Naive thymus-derived CD4-positive, alpha-beta T cell (primary cell): ENCODE measurements around the gene MS4A1. TPM values are rescaled to one million over a fixed set of nuclear protein-coding genes. Genes with fewer than 3 reads are reported as not detected.

Source experiments
- ATAC-seq: fragments of 150-1000 bp; cut with Tn5 transposase; 2 replicates; pipeline ENCODE4 v1.10.0; 2021; ENCODE audit warnings: mild to moderate bottlenecking, moderate library complexity
- CTCF ChIA-PET: fragments of 350-600 bp; sonication (Branson Sonifier 250); formaldehyde crosslinking; loops from one replicate; lab custom pipeline; 2021; ENCODE audit warnings: antibody characterized with exemption; lab: Charles Lee
- POLR2A ChIA-PET: fragments of 350-600 bp; sonication (Branson Sonifier 250); formaldehyde crosslinking; loops from one replicate; lab custom pipeline; 2021; ENCODE audit warnings: antibody characterized with exemption, inconsistent platforms; lab: Charles Lee
- DNase-seq, 9 donors: peaks; one replicate each; pipeline versions ENCODE4 v3.0.0 to v3.0.0-alpha.2; 2020 to 2022; ENCODE audit warnings: mixed read lengths in 1 of 9
- H3K27ac ChIP-seq: one replicate; pipeline ENCODE4 v1.7.0; 2013; ENCODE audit warnings: mild to moderate bottlenecking, low read depth, low read length, moderate library complexity
- H3K27me3 ChIP-seq, 2 donors: one replicate each; pipeline ENCODE4 v1.7.0; 2013; ENCODE audit warnings: low read length in 2 of 2, mild to moderate bottlenecking in 2 of 2, moderate library complexity in 2 of 2; ENCODE audit not compliant: control insufficient read depth in 2 of 2, insufficient read depth in 2 of 2
- H3K36me3 ChIP-seq, 3 experiments: 1 replicate in 2 of 3; 2 replicates in 1 of 3; pipeline ENCODE4 v1.7.0; 2013; ENCODE audit warnings: low read length in 3 of 3, mild to moderate bottlenecking in 3 of 3, moderate library complexity in 1 of 3; ENCODE audit not compliant: insufficient read depth in 3 of 3, control insufficient read depth in 2 of 3
- H3K4me1 ChIP-seq, 2 donors: one replicate each; pipeline ENCODE4 v1.7.0; 2013; ENCODE audit warnings: low read length in 2 of 2, mild to moderate bottlenecking in 2 of 2, moderate library complexity in 1 of 2; ENCODE audit not compliant: control insufficient read depth in 2 of 2, insufficient read depth in 2 of 2
- H3K4me3 ChIP-seq: 2 replicates; pipeline ENCODE4 v1.7.0; 2013; ENCODE audit warnings: mild to moderate bottlenecking, low read length
- H3K9me3 ChIP-seq, 3 experiments: 1 replicate in 2 of 3; 2 replicates in 1 of 3; pipeline ENCODE4 v1.7.0; 2013; ENCODE audit warnings: low read length in 3 of 3; ENCODE audit not compliant: control insufficient read depth in 2 of 3
- H3K27ac Mint-ChIP-seq, 9 donors: one replicate each; pipeline ENCODE4 v1.8.0; 2020 to 2022; ENCODE audit warnings: mixed read lengths in 9 of 9, mild to moderate bottlenecking in 8 of 9, moderate library complexity in 5 of 9, inconsistent platforms in 2 of 9
- H3K27me3 Mint-ChIP-seq, 5 donors: one replicate each; pipeline ENCODE4 v1.8.0; 2021 to 2022; ENCODE audit warnings: mixed read lengths in 5 of 5, mild to moderate bottlenecking in 1 of 5
- H3K36me3 Mint-ChIP-seq, 5 donors: one replicate each; pipeline ENCODE4 v1.8.0; 2020 to 2022; ENCODE audit warnings: mixed read lengths in 5 of 5, mild to moderate bottlenecking in 3 of 5, inconsistent platforms in 1 of 5
- H3K4me1 Mint-ChIP-seq, 7 donors: one replicate each; pipeline ENCODE4 v1.8.0; 2020 to 2022; ENCODE audit warnings: mixed read lengths in 7 of 7, mild to moderate bottlenecking in 3 of 7, inconsistent platforms in 1 of 7
- H3K4me3 Mint-ChIP-seq, 10 donors: one replicate each; pipeline ENCODE4 v1.8.0; 2020 to 2022; ENCODE audit warnings: mild to moderate bottlenecking in 10 of 10, mixed read lengths in 10 of 10, moderate library complexity in 6 of 10, inconsistent platforms in 2 of 10
- H3K9me3 Mint-ChIP-seq, 11 donors: one replicate each; pipeline ENCODE4 v1.8.0; 2020 to 2022; ENCODE audit warnings: mixed read lengths in 11 of 11, mild to moderate bottlenecking in 4 of 11, inconsistent platforms in 1 of 11, moderate library complexity in 1 of 11
- intact Hi-C, 2 donors: fragments of 100-400 bp; cut with micrococcal nuclease; formaldehyde crosslinking; loops; one replicate each; pipeline ENCODE4 v1.15.1; 2023
- polyA plus RNA-seq, 2 donors: library from polyadenylated mRNA; unstranded; fragments of 300-500 nt; fragmentation: Illumina TruSeq; gene quantifications; one replicate each; pipeline ENCODE4 v1.2.3, GENCODE V29; 2021
- total RNA-seq, 6 experiments: library from RNA in 5 of 6; stranded (reverse) in 5 of 6; gene quantifications; 1 replicate in 5 of 6; 2 replicates in 1 of 6; pipeline ENCODE4 v1.2.3 and lab custom pipeline; 2021 to 2026

Gene MS4A1
- total RNA-seq: 10 to 100 TPM in 1 of 5 experiments, 1 to 10 TPM in 3, not detected in 1; 1.4 to 22.1 (median 1.6) TPM
- 1 to 10 TPM in 1 of 2 donors, under 1 TPM in 1; 0.92 to 1.2 TPM for polyA plus RNA-seq
- total RNA-seq (lab: John Stamatoyannopoulos, UW): not detected

DNA sequence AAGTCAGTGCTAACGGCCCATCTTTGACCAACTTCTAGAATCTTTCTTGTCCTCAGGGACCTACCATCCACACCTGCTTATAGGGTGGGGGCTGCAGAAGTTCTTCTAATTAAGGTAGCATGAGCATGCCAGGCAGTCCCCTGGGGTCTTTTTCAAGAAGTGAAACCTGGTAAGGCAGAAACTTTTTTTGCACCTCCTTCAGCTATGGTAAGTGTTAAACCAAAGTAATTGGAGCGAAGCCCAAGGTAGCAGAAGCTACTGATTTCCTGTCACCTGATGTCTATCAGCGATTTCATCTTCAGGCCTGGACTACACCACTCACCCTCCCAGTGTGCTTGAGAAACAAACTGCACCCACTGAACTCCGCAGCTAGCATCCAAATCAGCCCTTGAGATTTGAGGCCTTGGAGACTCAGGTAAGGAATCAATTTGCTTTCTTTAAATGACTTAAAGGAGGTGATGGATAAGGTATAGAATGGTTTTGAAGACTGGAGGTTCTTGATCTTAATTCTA, at the start of gene MS4A1:
MS4A1 (plus strand) TSS at position 317 of the 512 bp plus-strand sequence. CDS start 6,528 bp downstream, outside the sequence.
- POLR2A ChIA-PET: no interaction called here
- no peaks in the 10 kb centered on the region for H3K27me3 ChIP-seq
- H3K36me3 ChIP-seq: no peaks in the 10 kb centered on the region
- peaks cover 0 to 5% (median 0%) of the 10 kb centered on the region in 7 donors for H3K4me1 Mint-ChIP-seq
- no peak within 1 kb of the TSS for H3K27ac ChIP-seq
- CTCF ChIA-PET: no interaction called here
- H3K4me3 Mint-ChIP-seq: no peak within 1 kb of the TSS
- H3K36me3 Mint-ChIP-seq: no peaks in the 10 kb centered on the region
- H3K4me1 ChIP-seq: peaks cover 0 to 10% of the 10 kb centered on the region in 2 donors
- no peaks in the 10 kb centered on the region for H3K9me3 ChIP-seq
- no peak within 1 kb of the TSS for H3K27ac Mint-ChIP-seq
- peaks cover 0 to 2% (median 0%) of the 10 kb centered on the region in 11 donors for H3K9me3 Mint-ChIP-seq
- ATAC-seq (peak; percentile 78), DNase-seq (no peak)
- no peak within 1 kb of the TSS for H3K4me3 ChIP-seq
- peaks cover 3 to 28% (median 6%) of the 10 kb centered on the region in 5 donors for H3K27me3 Mint-ChIP-seq
- intact Hi-C loops: no loop called here

DNA sequence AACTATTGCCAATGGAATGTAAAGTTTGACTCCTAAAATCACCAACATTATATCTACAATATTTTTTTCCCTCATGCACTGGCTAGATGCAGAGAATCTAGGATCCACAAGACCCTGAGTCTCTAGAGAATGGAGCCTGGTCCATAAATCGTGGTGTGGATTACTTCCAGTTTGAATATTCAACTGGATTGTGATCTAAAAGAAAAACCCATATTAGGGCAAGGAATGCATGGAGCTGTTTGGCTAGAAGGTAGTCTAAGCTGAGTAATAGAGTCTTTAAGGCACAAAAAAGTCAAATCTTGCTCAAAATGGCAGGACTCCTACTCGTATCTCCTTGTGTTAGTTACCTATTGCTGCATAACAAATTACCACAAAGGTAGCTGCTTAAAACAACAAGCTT, 35.6 kb upstream of the MS4A1 start:
- ATAC-seq (no peak), DNase-seq (no peak)
- H3K27me3 ChIP-seq: peaks cover 0 to 4% of the 10 kb centered on the region in 2 donors
- no peak overlapping the region for H3K27ac Mint-ChIP-seq
- ChIA-PET POLR2A (no interaction called here), CTCF (no interaction called here)
- no peaks in the 10 kb centered on the region for H3K36me3 Mint-ChIP-seq
- H3K9me3 ChIP-seq: no peaks in the 10 kb centered on the region
- H3K27me3 Mint-ChIP-seq: peaks cover 5 to 30% (median 23%) of the 10 kb centered on the region in 5 donors
- intact Hi-C loops: no loop called here
- H3K4me1 Mint-ChIP-seq: no peaks in the 10 kb centered on the region
- H3K4me3 Mint-ChIP-seq: no peak overlapping the region
- H3K4me1 ChIP-seq: no peaks in the 10 kb centered on the region
- no peak overlapping the region for H3K4me3 ChIP-seq
- H3K36me3 ChIP-seq: no peaks in the 10 kb centered on the region
- peaks cover 0 to 10% (median 0%) of the 10 kb centered on the region in 11 donors for H3K9me3 Mint-ChIP-seq
- no peak overlapping the region for H3K27ac ChIP-seq

DNA sequence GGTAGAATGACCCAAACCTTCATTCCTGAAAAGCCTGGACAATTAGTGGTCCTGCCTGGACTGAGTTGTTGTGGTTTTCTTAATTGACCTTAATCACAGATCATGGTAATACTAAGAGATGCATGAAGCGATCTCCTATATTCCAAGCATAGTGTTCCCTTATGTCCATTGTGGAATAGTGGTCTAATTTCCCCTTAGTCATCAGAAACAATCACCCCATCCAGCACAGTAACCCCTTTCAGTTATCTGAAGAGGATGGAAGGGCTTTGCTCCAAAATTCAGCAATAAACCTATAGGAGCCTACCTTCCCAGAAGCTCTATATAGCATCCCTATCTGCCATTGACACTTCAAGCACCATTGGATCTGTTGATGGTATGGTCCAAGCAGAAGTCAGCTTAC, 33.0 kb upstream of the MS4A1 start:
- ATAC-seq (no peak), DNase-seq (no peak)
- Histone ChIP-seq H3K4me3 (no peak overlapping the region), H3K9me3 (no peaks in the 10 kb centered on the region), H3K27ac (no peak overlapping the region), H3K27me3 (peaks cover 0 to 4% of the 10 kb centered on the region in 2 donors), H3K4me1 (no peaks in the 10 kb centered on the region), H3K36me3 (no peaks in the 10 kb centered on the region)
- no peaks in the 10 kb centered on the region for H3K36me3 Mint-ChIP-seq
- H3K27ac Mint-ChIP-seq: no peak overlapping the region
- POLR2A ChIA-PET: no interaction called here
- peaks cover 0 to 10% (median 0%) of the 10 kb centered on the region in 11 donors for H3K9me3 Mint-ChIP-seq
- H3K4me1 Mint-ChIP-seq: no peaks in the 10 kb centered on the region
- CTCF ChIA-PET: no interaction called here
- H3K27me3 Mint-ChIP-seq: peaks cover 0 to 30% (median 20%) of the 10 kb centered on the region in 5 donors
- no peak overlapping the region for H3K4me3 Mint-ChIP-seq
- intact Hi-C loops: no loop called here

DNA sequence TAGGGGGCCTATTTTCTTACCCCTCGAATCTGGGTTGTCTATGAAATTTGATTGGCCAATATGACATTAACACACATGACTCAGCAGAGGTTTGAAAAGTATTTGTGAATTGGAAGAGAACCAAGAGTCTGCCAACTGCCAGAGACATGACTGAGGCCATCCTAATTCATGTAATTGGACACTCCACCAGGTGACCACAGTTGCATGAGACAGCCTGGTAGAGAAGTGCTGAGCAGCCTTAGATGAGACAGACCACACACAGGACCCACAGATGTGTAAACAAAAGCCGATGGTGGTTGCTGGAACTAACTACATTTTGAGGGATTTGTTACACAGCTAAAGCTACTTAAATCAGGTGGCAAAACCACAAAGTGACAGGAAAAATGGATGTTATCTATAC, 27.1 kb upstream of the MS4A1 start:
- Histone ChIP-seq H3K9me3 (no peaks in the 10 kb centered on the region), H3K4me1 (no peaks in the 10 kb centered on the region), H3K36me3 (no peaks in the 10 kb centered on the region), H3K4me3 (no peak overlapping the region), H3K27ac (no peak overlapping the region), H3K27me3 (no peaks in the 10 kb centered on the region)
- DNase-seq: no peak
- CTCF ChIA-PET: no interaction called here
- H3K27ac Mint-ChIP-seq: no peak overlapping the region
- H3K4me3 Mint-ChIP-seq: no peak overlapping the region
- peaks cover 9 to 45% (median 32%) of the 10 kb centered on the region in 5 donors for H3K27me3 Mint-ChIP-seq
- intact Hi-C loops: no loop called here
- POLR2A ChIA-PET: no interaction called here
- no peak for ATAC-seq
- peaks cover 0 to 2% (median 0%) of the 10 kb centered on the region in 7 donors for H3K4me1 Mint-ChIP-seq
- H3K36me3 Mint-ChIP-seq: peaks cover 0 to 4% (median 0%) of the 10 kb centered on the region in 5 donors
- H3K9me3 Mint-ChIP-seq: no peaks in the 10 kb centered on the region

DNA sequence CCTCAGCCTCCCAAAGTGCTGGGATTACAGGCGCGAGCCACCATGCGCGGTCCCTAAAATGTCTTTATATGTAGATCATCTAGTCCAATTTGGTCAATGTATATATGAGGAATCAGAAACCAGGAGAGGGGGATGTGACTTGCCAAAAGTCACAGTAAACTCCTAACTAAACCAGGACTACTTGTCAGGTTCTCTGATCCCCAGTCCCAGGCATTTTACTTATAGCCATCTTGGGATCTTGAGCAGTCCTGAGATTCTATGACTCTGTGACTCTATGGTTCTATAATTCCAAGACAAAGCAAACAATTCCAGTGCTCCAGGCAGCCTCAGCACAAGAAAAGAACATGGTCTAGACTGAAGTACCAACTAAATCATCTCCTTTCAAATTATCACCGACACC, 26.4 kb upstream of the MS4A1 start, which contains the start of gene MS4A5:
MS4A5 (plus strand) TSS at position 301 of the 400 bp plus-strand sequence. CDS start 103 bp downstream, outside the sequence.
- H3K27me3 Mint-ChIP-seq: peaks cover 9 to 45% (median 32%) of the 10 kb centered on the region in 5 donors
- CTCF ChIA-PET: no interaction called here
- POLR2A ChIA-PET: no interaction called here

DNA sequence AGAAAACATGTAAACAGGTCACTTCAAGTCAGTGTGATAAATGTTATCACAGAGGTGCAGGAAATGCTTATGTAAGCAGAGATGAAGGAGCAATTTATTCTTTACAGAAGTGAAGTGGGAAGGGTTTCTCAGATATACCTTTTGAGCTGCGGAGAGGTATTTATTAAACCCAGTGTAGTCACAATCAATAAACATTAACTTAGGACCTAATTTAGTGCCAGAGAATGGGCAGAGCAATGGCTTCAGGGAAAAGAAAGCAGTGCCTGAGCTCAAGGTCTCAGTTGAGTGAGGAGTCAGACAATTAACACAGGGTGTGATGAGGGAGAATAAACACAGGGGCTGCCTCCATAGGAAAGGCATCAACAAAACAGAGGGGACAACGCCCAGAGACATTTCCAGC, 24.4 kb upstream of the MS4A1 start:
- Mint-ChIP-seq H3K36me3 (peaks cover 0 to 8% (median 0%) of the 10 kb centered on the region in 5 donors), H3K4me1 (peaks cover 0 to 2% (median 0%) of the 10 kb centered on the region in 7 donors), H3K27me3 (peaks cover 9 to 37% (median 26%) of the 10 kb centered on the region in 5 donors), H3K9me3 (no peaks in the 10 kb centered on the region), H3K4me3 (no peak overlapping the region), H3K27ac (no peak overlapping the region)
- intact Hi-C loops: no loop called here
- DNase-seq (no peak), ATAC-seq (no peak)
- no peaks in the 10 kb centered on the region for H3K4me1 ChIP-seq
- H3K4me3 ChIP-seq: no peak overlapping the region
- no peaks in the 10 kb centered on the region for H3K27me3 ChIP-seq
- no peaks in the 10 kb centered on the region for H3K36me3 ChIP-seq
- ChIA-PET CTCF (interaction anchor here (0.6 kb wide), 1 partner anchor 175 kb away, joined by 3 read pairs; no protein-coding TSS in a partner anchor), POLR2A (no interaction called here)
- no peaks in the 10 kb centered on the region for H3K9me3 ChIP-seq
- H3K27ac ChIP-seq: no peak overlapping the region

More for the DNA sequence above, 26.4 kb upstream of the MS4A1 start, which contains the start of gene MS4A5:
- DNase-seq (no peak), ATAC-seq (no peak)
- Histone ChIP-seq H3K9me3 (no peaks in the 10 kb centered on the region), H3K4me1 (no peaks in the 10 kb centered on the region), H3K36me3 (no peaks in the 10 kb centered on the region), H3K4me3 (no peak within 1 kb of the TSS), H3K27ac (no peak within 1 kb of the TSS), H3K27me3 (no peaks in the 10 kb centered on the region)
- peaks cover 0 to 8% (median 0%) of the 10 kb centered on the region in 5 donors for H3K36me3 Mint-ChIP-seq
- H3K9me3 Mint-ChIP-seq: no peaks in the 10 kb centered on the region
- peaks cover 0 to 2% (median 0%) of the 10 kb centered on the region in 7 donors for H3K4me1 Mint-ChIP-seq
- H3K27ac Mint-ChIP-seq: no peak within 1 kb of the TSS
- H3K4me3 Mint-ChIP-seq: no peak within 1 kb of the TSS
- intact Hi-C loops: no loop called here

DNA sequence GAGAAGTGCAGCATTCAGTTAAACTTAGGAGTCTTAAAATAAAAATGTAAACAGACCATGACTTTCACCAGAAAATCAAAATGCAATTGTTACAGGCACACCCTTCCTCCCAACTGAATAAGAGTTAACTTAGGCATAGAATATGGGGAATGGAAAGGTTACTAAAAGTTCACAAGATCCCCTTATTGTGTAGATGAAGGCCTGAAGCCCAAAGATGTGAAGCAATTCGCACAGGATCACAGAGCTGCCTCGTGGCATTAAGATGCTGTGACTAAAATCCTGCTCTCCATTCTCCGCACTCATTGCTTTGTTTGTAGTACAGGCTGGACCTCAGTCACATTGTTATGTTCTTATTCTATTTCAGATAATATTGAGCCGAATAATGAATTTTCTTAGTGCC, 22.2 kb upstream of the MS4A1 start:
- Mint-ChIP-seq H3K9me3 (no peaks in the 10 kb centered on the region), H3K27me3 (peaks cover 9 to 23% (median 18%) of the 10 kb centered on the region in 5 donors), H3K4me1 (peaks cover 0 to 2% (median 0%) of the 10 kb centered on the region in 7 donors), H3K36me3 (peaks cover 0 to 8% (median 0%) of the 10 kb centered on the region in 5 donors), H3K27ac (no peak overlapping the region), H3K4me3 (no peak overlapping the region)
- H3K9me3 ChIP-seq: no peaks in the 10 kb centered on the region
- H3K4me1 ChIP-seq: no peaks in the 10 kb centered on the region
- no peak overlapping the region for H3K27ac ChIP-seq
- no peak overlapping the region for H3K4me3 ChIP-seq
- no peaks in the 10 kb centered on the region for H3K36me3 ChIP-seq
- CTCF ChIA-PET: no interaction called here
- intact Hi-C loops: no loop called here
- POLR2A ChIA-PET: no interaction called here
- no peak for ATAC-seq
- no peaks in the 10 kb centered on the region for H3K27me3 ChIP-seq
- no peak for DNase-seq
